ENCODE results near the gene PERCC1.

The PERCC1 gene

DNA sequence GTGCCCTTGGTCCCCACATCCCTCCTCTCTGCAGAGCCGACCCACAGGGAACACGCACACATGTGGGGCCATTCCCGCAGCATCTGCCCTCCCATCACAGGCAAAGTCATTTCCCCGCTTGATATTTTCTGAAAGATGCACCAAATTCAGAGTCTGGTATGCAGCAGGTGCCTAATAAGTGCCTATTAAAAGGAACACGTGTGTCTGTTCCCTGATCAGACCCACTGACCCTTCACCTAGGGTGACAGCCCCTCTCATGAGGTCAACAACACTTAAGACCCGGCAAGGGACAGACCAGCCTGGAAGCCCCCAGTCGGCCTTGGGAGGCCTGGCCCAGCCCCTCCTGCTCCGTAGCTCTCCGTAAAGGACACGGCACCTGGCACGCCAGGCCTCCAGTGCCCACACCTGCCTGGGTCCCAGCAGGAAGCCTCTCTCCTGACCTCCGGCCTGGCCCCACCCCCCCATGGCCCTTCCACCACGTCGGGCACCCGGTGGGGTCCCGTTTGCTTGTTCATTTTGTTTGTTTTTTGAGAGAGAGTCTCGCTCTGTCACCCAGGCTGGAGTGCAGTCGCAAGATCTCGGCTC, 36.4 kb upstream of the PERCC1 start:
- Histone ChIP-seq H3K27ac (ENCODE audit: insufficient read depth, low read length, poor library complexity, severe bottlenecking) (no peak overlapping the region), H3K27me3 (replicated peaks; ENCODE audit: control insufficient read depth, insufficient read depth, low read length, poor library complexity, severe bottlenecking) (no peaks in the 10 kb centered on the region), H3K9me3 (ENCODE audit: control insufficient read depth, low read length) (no peaks in the 10 kb centered on the region), H3K4me1 (ENCODE audit: control insufficient read depth, insufficient read depth, low read length, poor library complexity, severe bottlenecking) (no peaks in the 10 kb centered on the region), H3K36me3 (ENCODE audit: control insufficient read depth, insufficient read depth, low read length) (peaks cover 60% of the 10 kb centered on the region), H3K4me3 (ENCODE audit: insufficient read depth, low read depth, low read length, poor library complexity, severe bottlenecking) (no peak overlapping the region)
- DNase-seq = no peak

DNA sequence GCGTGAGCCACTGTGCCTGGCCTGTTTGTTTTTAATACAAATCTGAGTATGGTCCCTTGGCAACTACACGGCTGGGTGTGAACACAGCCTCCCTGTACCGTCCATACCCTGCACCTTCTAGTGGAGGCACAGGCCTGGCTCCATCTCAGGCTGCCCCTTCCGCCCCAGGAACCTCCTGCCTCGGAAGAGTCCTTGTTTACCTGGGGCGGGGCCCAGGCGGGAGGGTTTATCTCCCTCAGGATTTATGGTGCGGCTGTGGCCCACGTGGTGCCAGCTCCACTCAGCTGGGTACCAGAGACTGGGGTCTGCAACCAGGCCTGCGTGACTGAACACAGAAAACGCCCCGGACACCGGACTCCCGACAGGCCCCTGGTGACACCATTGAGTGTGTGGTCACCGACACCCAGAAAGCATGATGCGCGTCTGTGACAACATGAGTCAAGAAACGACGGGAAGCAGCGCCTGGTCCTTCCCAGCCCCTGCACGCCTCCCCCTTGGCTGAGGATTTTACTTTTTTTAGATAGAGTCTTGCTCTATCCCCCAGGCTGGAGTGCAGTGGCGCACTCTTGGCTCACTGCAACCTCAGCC, 35.3 kb upstream of the PERCC1 start:
- Histone ChIP-seq H3K4me1 (ENCODE audit: control insufficient read depth, insufficient read depth, low read length, poor library complexity, severe bottlenecking) (no peaks in the 10 kb centered on the region), H3K9me3 (ENCODE audit: control insufficient read depth, low read length) (no peaks in the 10 kb centered on the region), H3K36me3 (ENCODE audit: control insufficient read depth, insufficient read depth, low read length) (peaks cover 57% of the 10 kb centered on the region), H3K4me3 (ENCODE audit: insufficient read depth, low read depth, low read length, poor library complexity, severe bottlenecking) (no peak overlapping the region), H3K27ac (ENCODE audit: insufficient read depth, low read length, poor library complexity, severe bottlenecking) (no peak overlapping the region), H3K27me3 (replicated peaks; ENCODE audit: control insufficient read depth, insufficient read depth, low read length, poor library complexity, severe bottlenecking) (no peaks in the 10 kb centered on the region)
- DNase-seq = no peak

DNA sequence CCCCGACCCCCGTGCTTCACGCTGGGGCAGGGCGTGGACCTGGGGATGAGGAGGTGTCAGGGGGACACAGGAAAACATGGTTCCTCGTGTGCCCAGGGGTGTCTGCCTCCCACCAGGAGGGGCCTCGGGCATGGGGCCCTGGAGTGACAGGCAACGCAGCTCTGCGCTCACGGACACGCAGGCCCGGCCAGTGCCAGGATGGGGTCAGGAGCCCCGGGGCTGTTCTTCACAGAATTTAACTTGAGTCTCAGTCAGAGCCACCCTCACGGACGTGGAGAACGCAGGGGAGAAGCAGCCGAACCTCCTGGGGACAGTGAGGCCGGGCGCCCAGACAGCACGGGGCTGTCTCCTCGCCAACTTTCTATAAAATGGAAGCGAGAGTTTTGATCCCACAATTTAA, 33.1 kb upstream of the PERCC1 start:
- Histone ChIP-seq H3K27ac (ENCODE audit: insufficient read depth, low read length, poor library complexity, severe bottlenecking) (no peak overlapping the region), H3K27me3 (replicated peaks; ENCODE audit: control insufficient read depth, insufficient read depth, low read length, poor library complexity, severe bottlenecking) (no peaks in the 10 kb centered on the region), H3K4me1 (ENCODE audit: control insufficient read depth, insufficient read depth, low read length, poor library complexity, severe bottlenecking) (no peaks in the 10 kb centered on the region), H3K9me3 (ENCODE audit: control insufficient read depth, low read length) (no peaks in the 10 kb centered on the region), H3K36me3 (ENCODE audit: control insufficient read depth, insufficient read depth, low read length) (peaks cover 60% of the 10 kb centered on the region), H3K4me3 (ENCODE audit: insufficient read depth, low read depth, low read length, poor library complexity, severe bottlenecking) (no peak overlapping the region)
- DNase-seq = no peak

DNA sequence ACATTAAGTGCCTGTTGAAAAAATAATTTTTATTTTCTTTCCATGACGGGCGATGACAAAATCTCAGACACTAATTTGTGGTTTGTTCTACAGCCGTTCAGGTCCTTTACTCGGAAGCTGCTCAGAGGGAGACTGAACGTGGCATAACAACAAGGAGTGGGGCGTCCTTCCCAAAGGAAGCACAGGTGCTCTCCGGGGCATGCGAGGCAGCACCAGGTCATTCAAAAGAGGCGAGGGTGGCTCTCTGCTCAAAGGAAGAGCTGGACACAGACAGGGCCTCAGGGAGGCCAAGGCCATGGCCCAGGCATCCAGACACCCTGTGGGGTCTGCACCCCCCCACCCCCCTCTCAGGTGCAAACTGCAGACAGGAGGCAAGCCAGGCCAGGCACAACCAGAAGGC, 32.5 kb upstream of the PERCC1 start:
- peaks cover 56% of the 10 kb centered on the region for H3K36me3 ChIP-seq (ENCODE audit: control insufficient read depth, insufficient read depth, low read length)

DNA sequence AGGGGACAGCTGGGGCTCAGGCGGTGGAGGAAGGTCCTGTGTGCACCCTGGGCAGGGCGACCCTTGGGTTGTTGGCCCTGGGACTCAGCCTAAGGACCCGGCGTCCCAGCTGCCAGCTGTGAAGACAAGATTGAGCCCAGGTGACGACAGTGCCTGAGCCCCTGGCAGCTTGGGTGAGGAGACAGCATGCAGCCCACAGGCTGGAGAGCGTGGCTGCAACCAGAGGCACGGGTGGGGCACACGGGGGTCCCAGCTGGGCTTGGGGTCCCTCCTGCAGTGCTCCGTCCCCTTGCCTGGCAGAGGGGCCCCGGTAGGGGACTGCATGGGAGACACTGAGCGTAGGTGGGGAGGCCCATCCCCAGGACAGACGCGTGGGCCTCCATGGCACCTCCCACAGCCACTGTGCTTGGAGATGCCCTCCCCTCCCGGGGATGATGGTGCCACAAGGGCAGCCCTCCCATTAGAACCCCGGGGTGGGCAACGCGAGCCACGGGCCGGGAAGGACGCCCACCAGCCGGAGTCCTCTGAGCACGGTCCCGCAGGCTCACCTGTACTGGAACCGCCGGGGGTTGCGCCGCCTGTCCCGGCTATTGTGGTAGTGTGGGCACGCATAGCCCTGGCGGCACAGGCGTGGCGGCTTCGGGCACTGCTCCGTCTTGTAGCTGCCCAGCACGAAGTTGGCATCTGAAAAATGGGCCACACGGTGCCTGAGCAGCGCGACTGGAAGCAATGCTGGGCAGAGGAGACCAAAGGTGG, 31.9 kb upstream of the PERCC1 start:
- Histone ChIP-seq H3K27me3 (replicated peaks; ENCODE audit: control insufficient read depth, insufficient read depth, low read length, poor library complexity, severe bottlenecking) (no peaks in the 10 kb centered on the region), H3K27ac (ENCODE audit: insufficient read depth, low read length, poor library complexity, severe bottlenecking) (no peak overlapping the region), H3K4me3 (ENCODE audit: insufficient read depth, low read depth, low read length, poor library complexity, severe bottlenecking) (no peak overlapping the region), H3K4me1 (ENCODE audit: control insufficient read depth, insufficient read depth, low read length, poor library complexity, severe bottlenecking) (no peaks in the 10 kb centered on the region), H3K9me3 (ENCODE audit: control insufficient read depth, low read length) (no peaks in the 10 kb centered on the region), H3K36me3 (ENCODE audit: control insufficient read depth, insufficient read depth, low read length) (peaks cover 53% of the 10 kb centered on the region)
- DNase-seq = no peak

More for the DNA sequence above, 32.5 kb upstream of the PERCC1 start:
- no peak for DNase-seq
- Histone ChIP-seq H3K27ac (ENCODE audit: insufficient read depth, low read length, poor library complexity, severe bottlenecking) (no peak overlapping the region), H3K4me1 (ENCODE audit: control insufficient read depth, insufficient read depth, low read length, poor library complexity, severe bottlenecking) (no peaks in the 10 kb centered on the region), H3K27me3 (replicated peaks; ENCODE audit: control insufficient read depth, insufficient read depth, low read length, poor library complexity, severe bottlenecking) (no peaks in the 10 kb centered on the region), H3K4me3 (ENCODE audit: insufficient read depth, low read depth, low read length, poor library complexity, severe bottlenecking) (no peak overlapping the region), H3K9me3 (ENCODE audit: control insufficient read depth, low read length) (no peaks in the 10 kb centered on the region)

DNA sequence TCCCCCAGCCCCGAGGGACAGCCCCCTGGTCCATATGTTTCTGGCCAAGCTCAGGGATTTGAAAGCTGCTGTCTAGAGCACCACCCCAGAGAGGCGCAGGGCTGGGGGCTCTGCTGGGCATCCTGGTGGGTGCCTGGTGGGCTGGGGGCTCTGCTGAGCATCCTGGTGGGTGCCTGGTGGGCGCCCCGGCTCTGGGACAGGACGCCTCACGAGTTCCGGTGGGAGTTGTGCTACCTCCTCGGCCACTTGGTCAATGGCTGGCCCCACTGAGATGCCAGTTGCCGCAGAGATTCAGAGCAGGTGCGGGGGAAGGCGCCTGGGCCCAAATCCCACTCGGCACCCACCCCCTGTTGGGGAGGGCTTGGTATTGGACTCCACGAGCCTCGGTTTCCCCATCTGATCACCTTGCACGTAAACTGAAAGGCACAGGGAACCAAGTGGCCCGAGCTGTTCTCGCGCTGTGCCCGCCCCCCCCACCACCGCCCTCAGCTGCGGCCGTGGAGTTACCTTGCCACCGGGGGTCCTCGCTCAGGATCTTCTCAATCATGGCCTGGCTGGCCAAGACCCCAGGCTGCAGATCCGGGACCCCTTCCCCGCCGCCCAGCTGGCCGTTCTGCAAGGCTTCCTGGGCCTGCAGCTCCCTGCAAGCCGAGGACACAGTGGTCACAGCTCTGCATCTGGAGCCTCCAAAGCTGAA, 29.7 kb upstream of the PERCC1 start:
- H3K27ac ChIP-seq (ENCODE audit: insufficient read depth, low read length, poor library complexity, severe bottlenecking) = no peak overlapping the region
- no peaks in the 10 kb centered on the region for H3K9me3 ChIP-seq (ENCODE audit: control insufficient read depth, low read length)
- no peaks in the 10 kb centered on the region for H3K4me1 ChIP-seq (ENCODE audit: control insufficient read depth, insufficient read depth, low read length, poor library complexity, severe bottlenecking)
- no peaks in the 10 kb centered on the region for H3K27me3 ChIP-seq (replicated peaks; ENCODE audit: control insufficient read depth, insufficient read depth, low read length, poor library complexity, severe bottlenecking)
- no peak for DNase-seq
- H3K36me3 ChIP-seq (ENCODE audit: control insufficient read depth, insufficient read depth, low read length) = peaks cover 49% of the 10 kb centered on the region
- H3K4me3 ChIP-seq (ENCODE audit: insufficient read depth, low read depth, low read length, poor library complexity, severe bottlenecking) = no peak overlapping the region

DNA sequence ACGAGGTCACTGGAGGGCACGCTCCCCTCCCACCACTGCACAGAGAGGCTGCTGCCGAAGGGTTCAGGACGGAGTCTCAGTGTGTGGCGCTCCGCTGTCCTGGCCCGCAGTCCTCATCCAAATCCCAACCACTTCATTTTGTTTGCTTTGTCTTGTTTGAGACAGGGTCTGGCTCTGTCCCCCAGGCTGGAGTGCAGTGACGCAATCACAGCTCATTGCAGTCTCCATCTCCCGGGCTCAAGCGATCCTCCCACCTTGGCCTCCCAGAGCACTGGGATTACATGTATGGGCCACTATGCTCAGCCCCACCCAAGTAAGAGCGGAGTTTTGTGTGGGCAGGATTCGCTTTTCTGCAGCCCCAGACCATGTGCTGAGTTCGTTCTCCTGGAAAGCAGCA, 29.1 kb upstream of the PERCC1 start:
- no peaks in the 10 kb centered on the region for H3K9me3 ChIP-seq (ENCODE audit: control insufficient read depth, low read length)
- no peak overlapping the region for H3K4me3 ChIP-seq (ENCODE audit: insufficient read depth, low read depth, low read length, poor library complexity, severe bottlenecking)
- no peaks in the 10 kb centered on the region for H3K4me1 ChIP-seq (ENCODE audit: control insufficient read depth, insufficient read depth, low read length, poor library complexity, severe bottlenecking)
- no peak overlapping the region for H3K27ac ChIP-seq (ENCODE audit: insufficient read depth, low read length, poor library complexity, severe bottlenecking)
- peaks cover 48% of the 10 kb centered on the region for H3K36me3 ChIP-seq (ENCODE audit: control insufficient read depth, insufficient read depth, low read length)
- DNase-seq = no peak
- H3K27me3 ChIP-seq (replicated peaks; ENCODE audit: control insufficient read depth, insufficient read depth, low read length, poor library complexity, severe bottlenecking) = no peaks in the 10 kb centered on the region

DNA sequence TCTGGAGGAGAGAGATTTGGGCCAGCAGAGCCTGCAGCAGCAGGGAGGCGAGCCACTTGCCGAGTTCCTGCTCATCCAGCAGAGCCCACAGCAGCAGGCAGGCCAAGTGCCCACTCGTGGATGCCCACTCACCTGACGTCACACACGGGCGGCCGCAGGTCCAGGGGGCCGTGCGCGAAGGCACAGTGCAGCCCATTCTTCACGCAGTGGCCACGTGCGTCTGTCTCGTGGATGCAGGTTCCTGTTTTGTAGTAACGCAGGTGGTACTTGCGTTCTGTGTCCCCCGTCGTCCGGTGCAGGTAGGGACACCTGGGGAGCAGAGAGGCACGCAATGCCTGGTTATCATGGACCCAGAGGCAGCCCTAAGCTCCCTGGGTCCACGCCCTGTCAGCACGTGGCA, 27.8 kb upstream of the PERCC1 start:
- H3K36me3 ChIP-seq (ENCODE audit: control insufficient read depth, insufficient read depth, low read length) = peaks cover 46% of the 10 kb centered on the region

DNA sequence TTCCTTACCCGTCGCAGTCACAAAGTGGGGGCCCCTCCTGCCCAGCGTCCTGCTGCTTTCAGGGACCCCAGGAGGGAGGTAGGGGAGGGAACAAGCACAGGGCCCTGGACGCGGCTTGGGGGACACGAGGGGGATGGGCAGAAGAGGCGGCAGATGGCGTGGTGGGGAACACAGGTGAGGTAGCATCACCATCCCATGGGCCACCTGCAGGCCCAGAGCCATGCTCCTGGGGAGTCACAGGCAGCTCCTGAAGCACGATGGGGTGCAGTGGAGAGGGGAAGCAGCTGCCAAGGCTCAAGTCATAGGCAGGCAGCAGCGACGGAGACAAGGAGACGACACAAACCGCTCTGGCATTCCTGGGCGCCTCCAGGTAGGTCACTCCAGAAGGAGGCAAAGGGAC, 27.1 kb upstream of the PERCC1 start:
- peaks cover 39% of the 10 kb centered on the region for H3K36me3 ChIP-seq (ENCODE audit: control insufficient read depth, insufficient read depth, low read length)
- H3K4me1 ChIP-seq (ENCODE audit: control insufficient read depth, insufficient read depth, low read length, poor library complexity, severe bottlenecking) = peaks cover 10% of the 10 kb centered on the region
- H3K4me3 ChIP-seq (ENCODE audit: insufficient read depth, low read depth, low read length, poor library complexity, severe bottlenecking) = no peak overlapping the region
- no peak overlapping the region for H3K27ac ChIP-seq (ENCODE audit: insufficient read depth, low read length, poor library complexity, severe bottlenecking)
- DNase-seq = no peak
- no peaks in the 10 kb centered on the region for H3K9me3 ChIP-seq (ENCODE audit: control insufficient read depth, low read length)
- H3K27me3 ChIP-seq (replicated peaks; ENCODE audit: control insufficient read depth, insufficient read depth, low read length, poor library complexity, severe bottlenecking) = no peaks in the 10 kb centered on the region

More for the DNA sequence above, 27.8 kb upstream of the PERCC1 start:
- no peak for DNase-seq
- no peaks in the 10 kb centered on the region for H3K27me3 ChIP-seq (replicated peaks; ENCODE audit: control insufficient read depth, insufficient read depth, low read length, poor library complexity, severe bottlenecking)
- no peaks in the 10 kb centered on the region for H3K9me3 ChIP-seq (ENCODE audit: control insufficient read depth, low read length)
- no peak overlapping the region for H3K4me3 ChIP-seq (ENCODE audit: insufficient read depth, low read depth, low read length, poor library complexity, severe bottlenecking)
- H3K4me1 ChIP-seq (ENCODE audit: control insufficient read depth, insufficient read depth, low read length, poor library complexity, severe bottlenecking) = peaks cover 4% of the 10 kb centered on the region
- no peak overlapping the region for H3K27ac ChIP-seq (ENCODE audit: insufficient read depth, low read length, poor library complexity, severe bottlenecking)

DNA sequence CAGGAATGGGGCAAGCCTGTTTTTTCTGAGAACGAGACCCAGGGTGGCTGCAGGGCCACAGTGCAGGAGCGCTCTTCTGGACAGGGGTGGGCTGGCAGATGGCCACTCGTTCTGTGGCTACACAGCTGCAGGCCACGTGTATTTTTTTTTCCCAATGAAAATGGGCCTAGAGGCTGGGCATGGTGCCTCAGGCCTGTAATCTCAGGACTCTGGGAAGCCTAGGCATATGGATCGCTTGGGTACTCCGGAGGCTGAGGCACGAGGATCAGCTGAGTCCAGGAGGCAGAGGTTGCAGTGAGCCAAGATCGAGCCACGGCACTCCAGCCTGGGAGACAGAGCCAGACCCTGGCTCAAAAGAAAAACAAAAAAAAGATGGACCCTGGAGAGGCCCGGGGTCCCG, 23.1 kb upstream of the PERCC1 start:
- H3K4me1 ChIP-seq (ENCODE audit: control insufficient read depth, insufficient read depth, low read length, poor library complexity, severe bottlenecking) = peaks cover 10% of the 10 kb centered on the region
- no peaks in the 10 kb centered on the region for H3K27me3 ChIP-seq (replicated peaks; ENCODE audit: control insufficient read depth, insufficient read depth, low read length, poor library complexity, severe bottlenecking)
- H3K4me3 ChIP-seq (ENCODE audit: insufficient read depth, low read depth, low read length, poor library complexity, severe bottlenecking) = no peak overlapping the region
- no peak for DNase-seq
- H3K36me3 ChIP-seq (ENCODE audit: control insufficient read depth, insufficient read depth, low read length) = peaks cover 20% of the 10 kb centered on the region
- H3K27ac ChIP-seq (ENCODE audit: insufficient read depth, low read length, poor library complexity, severe bottlenecking) = no peak overlapping the region
- H3K9me3 ChIP-seq (ENCODE audit: control insufficient read depth, low read length) = no peaks in the 10 kb centered on the region

Data from effector memory CD4-positive, alpha-beta T cell (primary cell).